ENCODE measurements around the gene REG1B. TPM values are rescaled to one million over a fixed set of nuclear protein-coding genes. Genes with fewer than 3 reads are reported as not detected.

The REG1B gene
- polyA plus RNA-seq, 2 of the 4 experiments (the other 2 are of a cell fraction) = not detected

DNA sequence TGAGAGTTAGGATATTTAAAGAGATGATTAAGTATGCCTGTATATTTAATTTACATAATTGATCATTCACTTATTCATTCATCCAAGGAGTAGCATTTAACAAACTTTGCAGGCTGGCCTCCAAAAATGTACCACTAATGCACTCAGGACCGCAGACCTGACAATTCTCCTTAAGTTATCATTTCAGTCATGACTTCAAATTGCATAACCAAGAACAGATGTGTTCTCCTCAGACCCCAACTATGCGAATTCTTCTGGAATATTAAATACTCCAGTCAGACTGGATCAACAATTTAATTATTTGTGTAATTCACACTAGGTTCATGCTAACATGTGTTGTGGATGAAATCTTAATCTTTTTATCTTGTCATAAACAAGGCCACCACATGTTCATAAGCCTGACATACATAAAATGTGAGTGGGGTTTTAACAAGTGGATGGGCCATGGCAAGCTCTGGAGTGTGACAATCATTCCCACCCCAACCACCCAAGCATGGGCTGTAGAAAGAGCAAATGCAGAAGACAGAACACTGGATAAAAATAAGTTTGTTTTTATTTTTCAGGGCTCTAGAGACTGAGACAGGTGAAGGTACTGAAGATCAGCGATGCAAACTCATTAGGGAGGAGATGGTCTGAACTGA lies 3.2 kb downstream of the REG1B start:
- H3K4me1 ChIP-seq = no peaks in the 10 kb centered on the region
- ChIA-PET POLR2A (no interaction called here), CTCF (interaction anchor here (0.9 kb wide), 1 partner anchor 11 kb away, joined by 4 read pairs; no protein-coding TSS in a partner anchor)
- H3K27ac ChIP-seq = no peak overlapping the region
- no peak overlapping the region for H3K4me2 ChIP-seq
- FAIRE-seq (no peak), ATAC-seq (no peak), DNase-seq (ENCODE audit: low read depth in 1 of 2, low spot score in 1 of 2) (no peak)
- H3K9me3 ChIP-seq = no peaks in the 10 kb centered on the region
- WGBS (ENCODE audit: missing lambda C conversion rate) = 2% methylated on average over 3 of the region's 3 CpGs
- TF ChIP-seq SREBF2 (IDR thresholded peaks at IDR 0.05) (no peak), NR3C1 (IDR thresholded peaks at IDR 0.05) (no peak), HOXB5 (CRISPR knock-in tag; IDR thresholded peaks at IDR 0.05) (no peak), HDAC2 (IDR thresholded peaks at IDR 0.05) (no peak), ZC3H11A (IDR thresholded peaks at IDR 0.05) (no peak), SMC3 (IDR thresholded peaks at IDR 0.05) (no peak), FOXS1 (CRISPR knock-in tag; IDR thresholded peaks at IDR 0.05) (no peak), CHD4 (IDR thresholded peaks at IDR 0.05; ENCODE audit: borderline replicate concordance) (no peak), HEYL (CRISPR knock-in tag; IDR thresholded peaks at IDR 0.05) (no peak), EP300 (IDR thresholded peaks at IDR 0.05) (no peak), GATA3 (IDR thresholded peaks at IDR 0.05; ENCODE audit: borderline replicate concordance) (no peak), RCOR1 (IDR thresholded peaks at IDR 0.05; ENCODE audit: low read depth, low read length) (no peak)
- TF ChIP-seq, protein P1, sequence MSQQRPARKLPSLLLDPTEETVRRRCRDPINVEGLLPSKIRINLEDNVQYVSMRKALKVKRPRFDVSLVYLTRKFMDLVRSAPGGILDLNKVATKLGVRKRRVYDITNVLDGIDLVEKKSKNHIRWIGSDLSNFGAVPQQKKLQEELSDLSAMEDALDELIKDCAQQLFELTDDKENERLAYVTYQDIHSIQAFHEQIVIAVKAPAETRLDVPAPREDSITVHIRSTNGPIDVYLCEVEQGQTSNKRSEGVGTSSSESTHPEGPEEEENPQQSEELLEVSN (IDR thresholded peaks at IDR 0.05; ENCODE audit: borderline replicate concordance, low read depth) = no peak
- TF ChIP-seq, protein P2, sequence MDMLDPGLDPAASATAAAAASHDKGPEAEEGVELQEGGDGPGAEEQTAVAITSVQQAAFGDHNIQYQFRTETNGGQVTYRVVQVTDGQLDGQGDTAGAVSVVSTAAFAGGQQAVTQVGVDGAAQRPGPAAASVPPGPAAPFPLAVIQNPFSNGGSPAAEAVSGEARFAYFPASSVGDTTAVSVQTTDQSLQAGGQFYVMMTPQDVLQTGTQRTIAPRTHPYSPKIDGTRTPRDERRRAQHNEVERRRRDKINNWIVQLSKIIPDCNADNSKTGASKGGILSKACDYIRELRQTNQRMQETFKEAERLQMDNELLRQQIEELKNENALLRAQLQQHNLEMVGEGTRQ (IDR thresholded peaks at IDR 0.05) = no peak
- H3K4me3 ChIP-seq = no peak overlapping the region

DNA sequence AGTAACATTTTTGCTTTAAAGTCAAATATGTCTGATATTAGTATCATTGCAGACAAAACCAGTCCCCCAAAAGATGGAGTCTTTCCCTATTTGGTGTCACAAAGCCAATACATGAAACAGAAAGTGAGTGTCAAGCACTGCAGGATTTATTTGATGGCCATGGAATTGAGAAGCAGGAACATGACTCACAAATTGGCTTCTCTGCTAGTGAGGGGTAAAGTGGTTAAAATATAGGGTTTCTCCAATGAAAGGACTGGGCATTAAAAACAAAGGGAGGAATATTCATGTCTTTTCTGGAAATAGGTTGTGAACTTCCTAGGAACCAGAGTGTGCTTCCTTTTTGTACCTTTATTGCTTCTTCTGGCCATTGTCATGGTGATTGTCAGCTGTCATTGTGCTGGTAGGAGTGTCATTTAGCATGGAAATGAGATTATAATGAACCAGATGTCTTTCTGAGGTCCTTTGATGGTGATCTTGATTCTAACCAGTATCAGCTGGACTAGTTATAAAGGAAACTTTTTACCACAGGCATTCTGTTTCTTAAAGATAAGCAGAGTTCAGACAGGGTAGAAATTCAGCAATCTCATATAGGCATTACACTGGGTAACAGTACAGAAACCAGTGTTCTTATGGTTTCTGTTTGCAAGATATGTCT lies 4.1 kb downstream of the REG1B start:
- DNase-seq (ENCODE audit: low read depth in 1 of 2, low spot score in 1 of 2) (no peak), FAIRE-seq (no peak), ATAC-seq (no peak)
- no peak overlapping the region for H3K4me3 ChIP-seq
- TF ChIP-seq MYC (IDR thresholded peaks at IDR 0.05; ENCODE audit: borderline replicate concordance, low read length) (no peak), HOXB13 (CRISPR knock-in tag; IDR thresholded peaks at IDR 0.05; ENCODE audit: low read depth) (no peak), ZSCAN20 (CRISPR knock-in tag; IDR thresholded peaks at IDR 0.05) (no peak), POLR2AphosphoS2 (conservative IDR thresholded peaks at IDR 0.05; ENCODE audit: low read length) (no peak)
- ChIA-PET CTCF (no interaction called here), POLR2A (no interaction called here)
- H3K27ac ChIP-seq = no peak overlapping the region
- H3K4me1 ChIP-seq = no peaks in the 10 kb centered on the region
- no peaks in the 10 kb centered on the region for H3K9me3 ChIP-seq
- no peak overlapping the region for H3K4me2 ChIP-seq

DNA sequence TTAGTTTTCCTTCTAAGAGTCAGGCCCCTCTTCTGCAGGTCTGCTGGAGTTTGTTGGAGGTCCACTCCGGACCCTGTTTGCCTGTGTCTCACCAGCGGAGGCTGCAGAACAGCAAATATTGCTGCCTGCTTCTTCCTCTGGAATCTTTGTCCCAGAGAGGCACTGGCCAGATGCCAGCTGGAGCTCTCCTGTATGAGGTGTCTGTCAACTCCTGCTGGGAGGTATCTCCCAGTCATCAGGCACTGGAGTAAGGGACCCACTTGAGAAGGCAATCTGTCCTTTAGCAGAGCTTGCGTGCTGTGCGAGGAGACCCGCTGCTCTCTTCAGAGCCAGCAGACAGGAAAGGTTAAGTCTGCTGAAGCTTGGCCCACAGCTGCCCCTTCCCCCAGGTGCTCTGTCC lies 4.8 kb downstream of the REG1B start:
- Histone ChIP-seq H3K4me1 (no peaks in the 10 kb centered on the region), H3K4me2 (no peak overlapping the region), H3K4me3 (no peak overlapping the region), H3K27ac (no peak overlapping the region), H3K9me3 (no peaks in the 10 kb centered on the region)
- TF ChIP-seq ESRRA (IDR thresholded peaks at IDR 0.05; ENCODE audit: borderline replicate concordance, low read length) = no peak
- no peak for TF ChIP-seq EP300 (IDR thresholded peaks at IDR 0.05)
- TF ChIP-seq NPAS2 (CRISPR knock-in tag; IDR thresholded peaks at IDR 0.05; ENCODE audit: borderline replicate concordance) = no peak
- TF ChIP-seq, protein P3, sequence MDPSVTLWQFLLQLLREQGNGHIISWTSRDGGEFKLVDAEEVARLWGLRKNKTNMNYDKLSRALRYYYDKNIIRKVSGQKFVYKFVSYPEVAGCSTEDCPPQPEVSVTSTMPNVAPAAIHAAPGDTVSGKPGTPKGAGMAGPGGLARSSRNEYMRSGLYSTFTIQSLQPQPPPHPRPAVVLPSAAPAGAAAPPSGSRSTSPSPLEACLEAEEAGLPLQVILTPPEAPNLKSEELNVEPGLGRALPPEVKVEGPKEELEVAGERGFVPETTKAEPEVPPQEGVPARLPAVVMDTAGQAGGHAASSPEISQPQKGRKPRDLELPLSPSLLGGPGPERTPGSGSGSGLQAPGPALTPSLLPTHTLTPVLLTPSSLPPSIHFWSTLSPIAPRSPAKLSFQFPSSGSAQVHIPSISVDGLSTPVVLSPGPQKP (IDR thresholded peaks at IDR 0.05; ENCODE audit: low read depth, low read length) = no peak
- no peak for TF ChIP-seq FOXS1 (CRISPR knock-in tag; IDR thresholded peaks at IDR 0.05)
- TF ChIP-seq KDM1A (IDR thresholded peaks at IDR 0.05; ENCODE audit: low read depth) = no peak
- TF ChIP-seq POLR2AphosphoS2 (conservative IDR thresholded peaks at IDR 0.05; ENCODE audit: low read length) = no peak
- TF ChIP-seq, protein P2 (IDR thresholded peaks at IDR 0.05) = no peak
- TF ChIP-seq EHMT2 (IDR thresholded peaks at IDR 0.05; ENCODE audit: low read depth) = no peak
- TF ChIP-seq RAD21 (conservative IDR thresholded peaks at IDR 0.05 in 1 of 2, IDR thresholded peaks at IDR 0.05 in 1 of 2) = no peak
- TF ChIP-seq TFCP2L1 (CRISPR knock-in tag; IDR thresholded peaks at IDR 0.05) = no peak
- no peak for TF ChIP-seq NFE2L2 (conservative IDR thresholded peaks at IDR 0.05; ENCODE audit: low read length)
- TF ChIP-seq JUNB (IDR thresholded peaks at IDR 0.05) = no peak
- no peak for TF ChIP-seq BHLHE40 (IDR thresholded peaks at IDR 0.05; ENCODE audit: low read depth, low read length)
- no peak for TF ChIP-seq CEBPB (IDR thresholded peaks at IDR 0.05)
- TF ChIP-seq CHD4 (IDR thresholded peaks at IDR 0.05; ENCODE audit: borderline replicate concordance) = no peak
- no peak for TF ChIP-seq HOXA7 (CRISPR knock-in tag; IDR thresholded peaks at IDR 0.05)
- no peak for TF ChIP-seq PHF8 (IDR thresholded peaks at IDR 0.05; ENCODE audit: borderline replicate concordance, low read depth)
- CTCF ChIA-PET = no interaction called here
- no peak for ATAC-seq
- POLR2A ChIA-PET = no interaction called here
- 10% methylated on average over 5 of the region's 5 CpGs for WGBS (ENCODE audit: missing lambda C conversion rate)
- DNase-seq (ENCODE audit: low read depth in 1 of 2, low spot score in 1 of 2) = no peak
- FAIRE-seq = no peak
